H1 (cell line): ENCODE results near the gene SLC25A22. TPM values are rescaled to one million over a fixed set of nuclear protein-coding genes. Genes with fewer than 3 reads are reported as not detected.

Experiments used
- CTCF ChIA-PET: fragments of 300-600 bp; sonication (Branson Sonifier 250); formaldehyde crosslinking; loops from one replicate; lab custom pipeline; 2021; ENCODE audit not compliant: partially characterized antibody; lab: Charles Lee
- POLR2A ChIA-PET: fragments of 300-600 bp; sonication (Branson Sonifier 250); formaldehyde crosslinking; loops from one replicate; lab custom pipeline; 2021; ENCODE audit warnings: inconsistent platforms; ENCODE audit not compliant: partially characterized antibody; lab: Charles Lee
- DNase-seq, 2 experiments: peaks; one replicate each; pipeline versions ENCODE4 v3.0.0 to v3.0.0-alpha.2; 2010 to 2022; ENCODE audit warnings: low spot score in 2 of 2, low read depth in 1 of 2, mixed read lengths in 1 of 2
- FAIRE-seq: peaks from 2 replicates; lab custom pipeline; 2011; peaks lifted over from hg19 to GRCh38; lab: Jason Lieb, UNC
- H2AFZ ChIP-seq: 2 replicates; pipeline ENCODE4 v1.8.1; 2012; ENCODE audit warnings: low read length, inconsistent platforms
- H2AK5ac ChIP-seq: 2 replicates; pipeline ENCODE4 v1.6.1; 2013; ENCODE audit warnings: low read depth, low read length
- H2BK120ac ChIP-seq: replicated peaks from 2 replicates; pipeline ENCODE3; 2013; ENCODE audit warnings: low read depth, low read length, inconsistent platforms
- H2BK12ac ChIP-seq: 2 replicates; pipeline ENCODE4 v1.6.1; 2013; ENCODE audit warnings: low read depth, low read length
- H2BK15ac ChIP-seq: 2 replicates; pipeline ENCODE4 v1.6.1; 2013; ENCODE audit warnings: low read length
- H2BK20ac ChIP-seq: 2 replicates; pipeline ENCODE4 v1.6.1; 2013; ENCODE audit warnings: low read length
- H2BK5ac ChIP-seq: 2 replicates; pipeline ENCODE4 v1.6.1; 2013; ENCODE audit warnings: low read depth, low read length
- H3K14ac ChIP-seq: 2 replicates; pipeline ENCODE4 v1.6.1; 2013; ENCODE audit warnings: inconsistent platforms; ENCODE audit not compliant: insufficient read length
- H3K18ac ChIP-seq: 2 replicates; pipeline ENCODE4 v1.6.1; 2013; ENCODE audit warnings: low read length; ENCODE audit errors: extremely low read depth
- H3K23ac ChIP-seq: 2 replicates; pipeline ENCODE4 v1.6.1; 2013; ENCODE audit warnings: inconsistent platforms; ENCODE audit not compliant: insufficient read length
- H3K23me2 ChIP-seq: 2 replicates; pipeline ENCODE4 v1.6.1; 2013; ENCODE audit warnings: low read depth, low read length
- H3K27ac ChIP-seq: 2 replicates; pipeline ENCODE4 v1.6.1; 2011; ENCODE audit warnings: low read depth, low read length, inconsistent platforms
- H3K27me3 ChIP-seq, 4 experiments: replicated peaks in 1 of 4; 1 replicate in 1 of 4; 2 replicates in 3 of 4; pipeline versions ENCODE4 v1.6.1 to v1.8.1; 2011 to 2013; ENCODE audit warnings: low read length in 3 of 4, mild to moderate bottlenecking in 3 of 4, inconsistent platforms in 2 of 4, mixed read lengths in 2 of 4, moderate library complexity in 1 of 4; ENCODE audit not compliant: control insufficient read depth in 3 of 4, insufficient read depth in 3 of 4; ENCODE audit errors: extremely low read depth in 1 of 4
- H3K36me3 ChIP-seq, 4 experiments: 2 replicates each; pipeline versions ENCODE4 v1.6.1 to v1.8.1; 2011 to 2013; ENCODE audit warnings: mild to moderate bottlenecking in 4 of 4, low read length in 3 of 4, moderate library complexity in 2 of 4, control low read depth in 1 of 4, inconsistent platforms in 1 of 4; ENCODE audit not compliant: insufficient read depth in 4 of 4, control insufficient read depth in 2 of 4
- H3K4ac ChIP-seq: replicated peaks from 2 replicates; pipeline ENCODE3; 2013; ENCODE audit warnings: low read length, low read depth, mixed read lengths, inconsistent platforms; ENCODE audit not compliant: insufficient read length
- H3K4me1 ChIP-seq, 4 experiments: replicated peaks in 1 of 4; 1 replicate in 1 of 4; 2 replicates in 3 of 4; pipeline versions ENCODE4 v1.6.1 to v1.8.1; 2011 to 2013; ENCODE audit warnings: low read length in 3 of 4, inconsistent platforms in 2 of 4, mixed read lengths in 1 of 4; ENCODE audit not compliant: insufficient read depth in 4 of 4, control insufficient read depth in 3 of 4
- H3K4me2 ChIP-seq, 2 experiments: 2 replicates each; pipeline versions ENCODE4 v1.6.1 to v1.8.1; 2011 to 2013; ENCODE audit warnings: low read depth in 2 of 2, low read length in 2 of 2, control low read depth in 1 of 2, inconsistent platforms in 1 of 2, mild to moderate bottlenecking in 1 of 2; ENCODE audit not compliant: insufficient read depth in 1 of 2
- H3K4me3 ChIP-seq, 4 experiments: fragments of 200-600, 300-600 bp in 1 of 4; sonication (generic), shearing (Covaris generic), sonication (Bioruptor Twin) in 1 of 4; 2 replicates each; pipeline versions ENCODE4 v1.5.1 to v1.8.1; 2011 to 2016; ENCODE audit warnings: low read length in 4 of 4, low read depth in 3 of 4, control low read depth in 2 of 4, inconsistent platforms in 2 of 4, mild to moderate bottlenecking in 2 of 4, mixed read lengths in 1 of 4, moderate library complexity in 1 of 4; ENCODE audit not compliant: insufficient read depth in 2 of 4; ENCODE audit errors: extremely low read depth in 1 of 4
- H3K56ac ChIP-seq: replicated peaks from 2 replicates; pipeline ENCODE3; 2013; ENCODE audit warnings: low read depth, mild to moderate bottlenecking, mixed read lengths, low read length, inconsistent platforms; ENCODE audit not compliant: insufficient read length
- H3K79me1 ChIP-seq: 2 replicates; pipeline ENCODE4 v1.6.1; 2013; ENCODE audit warnings: low read depth, low read length, control low read depth
- H3K79me2 ChIP-seq, 2 experiments: 2 replicates each; pipeline versions ENCODE4 v1.6.1 to v1.8.1; 2012 to 2013; ENCODE audit warnings: low read length in 2 of 2, mild to moderate bottlenecking in 2 of 2, inconsistent platforms in 1 of 2; ENCODE audit not compliant: insufficient read depth in 2 of 2, control insufficient read depth in 1 of 2
- H3K9ac ChIP-seq, 4 experiments: replicated peaks in 1 of 4; 1 replicate in 1 of 4; 2 replicates in 3 of 4; pipeline versions ENCODE4 v1.6.1 to v1.8.1; 2011 to 2013; ENCODE audit warnings: low read depth in 3 of 4, low read length in 3 of 4, control low read depth in 2 of 4, mild to moderate bottlenecking in 2 of 4, moderate library complexity in 2 of 4, inconsistent platforms in 1 of 4; ENCODE audit errors: extremely low read depth in 1 of 4
- H3K9me3 ChIP-seq, 2 experiments: 2 replicates each; pipeline versions ENCODE4 v1.6.1 to v1.8.1; 2012 to 2013; ENCODE audit warnings: mild to moderate bottlenecking in 2 of 2, moderate library complexity in 2 of 2, control low read depth in 1 of 2, inconsistent platforms in 1 of 2, low read depth in 1 of 2, low read length in 1 of 2, mixed read lengths in 1 of 2; ENCODE audit not compliant: insufficient read depth in 2 of 2
- H4K20me1 ChIP-seq, 2 experiments: replicated peaks in 1 of 2; 2 replicates each; pipeline versions ENCODE3 to v1.8.1; 2011 to 2013; ENCODE audit warnings: inconsistent platforms in 2 of 2, low read length in 2 of 2, mild to moderate bottlenecking in 1 of 2; ENCODE audit not compliant: insufficient read depth in 2 of 2, control insufficient read depth in 1 of 2
- H4K5ac ChIP-seq: 2 replicates; pipeline ENCODE4 v1.6.1; 2013; ENCODE audit warnings: low read length, low read depth, mixed read lengths, inconsistent platforms; ENCODE audit not compliant: insufficient read length
- H4K8ac ChIP-seq: 2 replicates; pipeline ENCODE4 v1.8.0; 2013; ENCODE audit warnings: mild to moderate bottlenecking, moderate library complexity, low read length, inconsistent platforms; ENCODE audit not compliant: insufficient read depth; ENCODE audit errors: extremely low read depth
- H4K91ac ChIP-seq: replicated peaks from 2 replicates; pipeline ENCODE3; 2013; ENCODE audit warnings: low read length, mixed read lengths, inconsistent platforms; ENCODE audit not compliant: insufficient read length
- CREB1 ChIP-seq: IDR thresholded peaks from 2 replicates; pipeline ENCODE4 v1.6.1; 2012; ENCODE audit warnings: inconsistent platforms
- EP300 ChIP-seq, 2 experiments: IDR thresholded peaks; 1 replicate in 1 of 2; 2 replicates in 1 of 2; pipeline ENCODE4 v1.6.1; 2011 to 2012; ENCODE audit warnings: low read depth in 2 of 2, low read length in 2 of 2, mild to moderate bottlenecking in 2 of 2, borderline replicate concordance in 1 of 2, inconsistent platforms in 1 of 2, moderate library complexity in 1 of 2
- HDAC6 ChIP-seq: IDR thresholded peaks from one replicate; pipeline ENCODE4 v1.7.1; 2012; ENCODE audit warnings: low read depth, mild to moderate bottlenecking, inconsistent platforms, low read length, moderate library complexity
- KDM1A ChIP-seq: fragments of 200-600, 300-600 bp; sonication (generic); IDR thresholded peaks from 2 replicates; pipeline ENCODE4 v1.7.1; 2016; ENCODE audit warnings: mild to moderate bottlenecking, low read length, borderline replicate concordance
- MAX ChIP-seq: IDR thresholded peaks from 2 replicates; pipeline ENCODE4 v1.6.1; 2012; ENCODE audit warnings: inconsistent platforms
- RAD21 ChIP-seq, 2 experiments: IDR thresholded peaks in 1 of 2; conservative IDR thresholded peaks in 1 of 2; 2 replicates each; pipeline ENCODE4 v1.6.1; 2011; ENCODE audit warnings: low read depth in 2 of 2, low read length in 2 of 2, improper control_type of control experiment in 1 of 2, inconsistent platforms in 1 of 2, mild to moderate bottlenecking in 1 of 2, moderate library complexity in 1 of 2
- SAP30 ChIP-seq: fragments of 300-600 bp; sonication (generic); IDR thresholded peaks from 2 replicates; pipeline ENCODE4 v1.7.1; 2012; ENCODE audit warnings: low read length, moderate library complexity, mild to moderate bottlenecking, inconsistent platforms; ENCODE audit not compliant: insufficient read depth, insufficient replicate concordance
- SIRT6 ChIP-seq: IDR thresholded peaks from one replicate; pipeline ENCODE4 v1.7.1; 2012; ENCODE audit warnings: low read length, inconsistent platforms
- TAF1 ChIP-seq: IDR thresholded peaks from 2 replicates; pipeline ENCODE4 v1.6.1; 2011; ENCODE audit warnings: mild to moderate bottlenecking, low read depth, low read length
- TBP ChIP-seq: IDR thresholded peaks from 2 replicates; pipeline ENCODE4 v1.6.1; 2011; ENCODE audit warnings: low read depth, low read length, improper control_type of control experiment
- WGBS, 2 experiments: shearing (Covaris generic) in 1 of 2; methylation state at CpG; one replicate each; pipeline versions ENCODE4 v1.1.6 to v1.1.7; 2013 to 2015; ENCODE audit warnings: low lambda C conversion rate in 2 of 2, mixed read lengths in 2 of 2, inconsistent platforms in 1 of 2, low coverage in 1 of 2, missing lambda C conversion rate in 1 of 2; ENCODE audit not compliant: insufficient replicate concordance in 2 of 2, insufficient coverage in 1 of 2, insufficient read length in 1 of 2; ENCODE audit errors: extremely low coverage in 1 of 2, missing lambda C conversion rate in 1 of 2; 5-methylcytosine and 5-hydroxymethylcytosine counted together
- polyA plus RNA-seq, 7 experiments: library from polyadenylated mRNA; depleted of rRNA in 3 of 7; stranded (reverse) in 5 of 7; unstranded in 2 of 7; fragments of >200 nt in 5 of 7; fragments of 200-250 nt in 2 of 7; gene quantifications; 1 replicate in 5 of 7; 2 replicates in 1 of 7; 4 replicates in 1 of 7; pipeline versions ENCODE4 v1.2.1 to v1.2.3, GENCODE V29; 2011 to 2013; ENCODE audit warnings: missing spikeins in 2 of 7, mixed read lengths in 2 of 7
- total RNA-seq: library from RNA; stranded (reverse); fragmentation: NEBNext Ultra II Directional; extraction: Animal tissue kit (Norgen Biotek cat#: 25700); gene quantifications from 2 replicates; pipeline ENCODE4 v1.2.1, GENCODE V29; 2021

The SLC25A22 gene
- total and polyA plus RNA-seq, 2 of the 8 experiments (the other 6 are each of a cell fraction or from before 2014, with no cell fraction given) = 31.5 to 48.0 TPM

DNA sequence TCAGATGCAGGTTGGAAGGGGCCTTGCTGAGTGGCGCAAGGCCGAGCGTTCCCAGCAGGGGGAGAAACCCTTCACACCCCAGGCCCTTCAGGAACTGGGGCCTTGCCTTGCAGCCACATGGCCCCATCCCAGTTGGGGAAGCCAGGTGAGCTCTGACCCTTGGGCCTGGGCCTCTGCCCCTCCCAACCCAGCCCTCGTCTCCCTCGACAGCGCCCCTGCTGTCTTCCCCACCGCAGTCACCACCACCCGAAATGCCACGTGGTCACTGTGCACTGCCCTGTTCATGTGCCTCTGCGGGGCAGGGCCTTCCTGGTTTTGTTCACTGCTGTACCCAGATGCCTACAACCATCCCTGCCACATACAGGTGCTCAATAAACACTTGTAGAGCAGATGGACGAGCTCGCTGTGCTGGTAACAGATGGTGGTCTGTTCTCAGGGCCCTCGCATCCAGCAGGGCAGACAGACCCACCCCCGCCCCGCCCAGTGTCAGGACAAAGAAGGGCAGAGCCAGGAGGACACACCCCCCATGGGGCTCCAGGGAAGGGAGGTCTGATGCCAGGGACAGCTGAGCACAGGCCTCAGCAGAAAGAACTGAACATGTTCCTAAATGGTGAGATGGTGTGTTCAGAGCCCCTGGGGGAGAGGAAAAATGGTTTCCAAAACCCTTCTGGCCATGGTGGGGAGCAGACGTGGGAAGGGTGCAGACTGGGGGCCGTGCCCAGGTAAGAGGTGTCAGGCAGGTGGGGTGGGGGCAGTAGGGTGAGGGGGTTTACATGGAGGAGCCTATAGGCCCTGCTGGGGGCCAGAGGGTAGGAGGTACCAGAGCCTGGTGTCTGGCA, 40.6 kb upstream of the SLC25A22 start:
- Histone ChIP-seq H2BK15ac (no peak overlapping the region), H4K20me1 (peaks cover 3 to 40% of the 10 kb centered on the region in 2 experiments), H3K27ac (no peak overlapping the region), H4K8ac (no peak overlapping the region), H2BK5ac (no peak overlapping the region), H3K36me3 (peaks cover 10 to 30% (median 24%) of the 10 kb centered on the region in 4 experiments; a peak in 7 of 8 replicates), H3K18ac (no peak overlapping the region), H3K79me1 (peaks cover 9% of the 10 kb centered on the region; the same call in 1 of the 2 replicates), H3K79me2 (peaks cover 0 to 18% of the 10 kb centered on the region in 2 experiments; a peak in 2 of 4 replicates), H3K23ac (no peak overlapping the region), H2AK5ac (no peak overlapping the region; the same call in 1 of the 2 replicates), H2AFZ (no peak overlapping the region), H4K91ac (no peak overlapping the region), H2BK20ac (no peak overlapping the region), H3K4me2 (no peak overlapping the region), H4K5ac (no peak overlapping the region), H3K4ac (no peak overlapping the region), H3K56ac (no peak overlapping the region), H2BK12ac (no peak overlapping the region), H3K9me3 (no peaks in the 10 kb centered on the region), H3K14ac (no peak overlapping the region), H3K4me1 (peaks cover 0 to 21% (median 15%) of the 10 kb centered on the region in 4 experiments; a peak in 6 of 7 replicates), H3K23me2 (peaks cover 15% of the 10 kb centered on the region; the same call in 1 of the 2 replicates), H3K4me3 (no peak overlapping the region), H3K9ac (no peak overlapping the region; a peak in 1 of 7 replicates), H3K27me3 (no peaks in the 10 kb centered on the region; a peak in 1 of 7 replicates), H2BK120ac (no peak overlapping the region)
- POLR2A ChIA-PET = interaction anchor here (1.0 to 40.4 kb wide), 4 partner anchors 9 to 28 kb away, joined by 3 to 1917 read pairs (median 119); partner anchors contain the start of genes CD151, CEND1, CRACR2B and PIDD1
- DNase-seq = no peak
- no peak for FAIRE-seq
- 78% methylated on average over 9 of the region's 17 CpGs; no CpG with 5 or more reads in 1 of the 2 experiments for WGBS, 2 experiments
- CTCF ChIA-PET = interaction anchor here (0.6 to 5.2 kb wide), 12 partner anchors 10 to 705 kb away, joined by 3 to 26 read pairs (median 5); partner anchors contain the start of genes CRACR2B and PNPLA2
- TF ChIP-seq MAX (peak; percentile 67), EP300 (IDR thresholded peaks at IDR 0.05; ENCODE audit: borderline replicate concordance in 1 of 2, low read depth in 2 of 2, low read length in 2 of 2) (no peak), HDAC6 (no peak), KDM1A (no peak), RAD21 (IDR thresholded peaks at IDR 0.05 in 1 of 2, conservative IDR thresholded peaks at IDR 0.05 in 1 of 2; ENCODE audit: low read depth in 2 of 2, low read length in 2 of 2) (peak in 1 of 2 experiments; percentile 25; a peak in 1 of 4 replicates), TAF1 (no peak), SIRT6 (no peak), CREB1 (no peak), SAP30 (no peak), TBP (no peak)
